Measurements from ENCODE around the gene HOXD11.

HOXD11 gene

DNA sequence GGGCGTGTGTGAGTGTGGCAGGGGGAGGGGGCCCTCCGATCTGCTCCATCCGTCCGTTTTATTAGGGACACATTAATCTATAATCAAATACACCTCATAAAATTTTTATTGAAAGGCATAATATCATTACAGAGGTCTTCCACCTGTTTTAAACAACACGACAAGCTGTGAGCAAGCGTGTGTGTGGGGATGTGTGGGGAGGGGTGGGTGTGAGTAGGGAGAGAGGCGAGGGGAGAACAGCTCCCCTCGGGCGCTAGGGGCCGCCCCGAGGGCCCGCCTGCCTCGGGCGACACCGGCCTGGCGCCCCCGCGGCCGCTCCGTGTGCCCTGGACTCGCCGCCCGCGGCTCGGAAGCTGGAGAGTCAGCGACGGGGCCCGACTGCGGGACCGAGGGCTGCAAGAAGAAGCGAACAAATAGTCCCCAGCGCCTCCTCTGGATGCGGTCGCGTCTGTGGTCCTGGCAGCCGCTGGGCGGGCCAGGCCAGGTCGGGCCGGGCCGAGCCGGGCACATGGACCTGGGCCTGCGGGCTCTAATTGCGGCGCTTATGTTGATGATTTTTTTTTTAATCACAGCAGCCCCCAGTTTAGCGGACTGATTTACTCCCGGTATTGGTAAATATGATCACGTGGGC lies 15.1 kb downstream of the HOXD11 start:
- no peak for DNase-seq

DNA sequence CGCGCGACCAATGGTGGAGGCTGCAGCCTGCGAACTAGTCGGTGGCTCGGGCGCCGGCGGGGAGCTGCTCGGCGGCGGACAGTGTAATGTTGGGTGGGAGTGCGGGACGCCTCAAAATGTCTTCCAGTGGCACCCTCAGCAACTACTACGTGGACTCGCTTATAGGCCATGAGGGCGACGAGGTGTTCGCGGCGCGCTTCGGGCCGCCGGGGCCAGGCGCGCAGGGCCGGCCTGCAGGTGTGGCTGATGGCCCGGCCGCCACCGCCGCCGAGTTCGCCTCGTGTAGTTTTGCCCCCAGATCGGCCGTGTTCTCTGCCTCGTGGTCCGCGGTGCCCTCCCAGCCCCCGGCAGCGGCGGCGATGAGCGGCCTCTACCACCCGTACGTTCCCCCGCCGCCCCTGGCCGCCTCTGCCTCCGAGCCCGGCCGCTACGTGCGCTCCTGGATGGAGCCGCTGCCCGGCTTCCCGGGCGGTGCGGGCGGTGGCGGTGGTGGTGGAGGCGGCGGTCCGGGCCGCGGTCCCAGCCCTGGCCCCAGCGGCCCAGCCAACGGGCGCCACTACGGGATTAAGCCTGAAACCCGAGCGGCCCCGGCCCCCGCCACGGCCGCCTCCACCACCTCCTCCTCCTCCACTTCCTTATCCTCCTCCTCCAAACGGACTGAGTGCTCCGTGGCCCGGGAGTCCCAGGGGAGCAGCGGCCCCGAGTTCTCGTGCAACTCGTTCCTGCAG lies 15.8 kb downstream of the HOXD11 start, which contains the start of gene HOXD9:
Gene HOXD9, plus strand, starts transcription at position 37 of the 728 bp plus-strand sequence. Its CDS starts 50 bp downstream, at position 87.
- peak in 1 of 2 experiments; percentile 54 for DNase-seq

DNA sequence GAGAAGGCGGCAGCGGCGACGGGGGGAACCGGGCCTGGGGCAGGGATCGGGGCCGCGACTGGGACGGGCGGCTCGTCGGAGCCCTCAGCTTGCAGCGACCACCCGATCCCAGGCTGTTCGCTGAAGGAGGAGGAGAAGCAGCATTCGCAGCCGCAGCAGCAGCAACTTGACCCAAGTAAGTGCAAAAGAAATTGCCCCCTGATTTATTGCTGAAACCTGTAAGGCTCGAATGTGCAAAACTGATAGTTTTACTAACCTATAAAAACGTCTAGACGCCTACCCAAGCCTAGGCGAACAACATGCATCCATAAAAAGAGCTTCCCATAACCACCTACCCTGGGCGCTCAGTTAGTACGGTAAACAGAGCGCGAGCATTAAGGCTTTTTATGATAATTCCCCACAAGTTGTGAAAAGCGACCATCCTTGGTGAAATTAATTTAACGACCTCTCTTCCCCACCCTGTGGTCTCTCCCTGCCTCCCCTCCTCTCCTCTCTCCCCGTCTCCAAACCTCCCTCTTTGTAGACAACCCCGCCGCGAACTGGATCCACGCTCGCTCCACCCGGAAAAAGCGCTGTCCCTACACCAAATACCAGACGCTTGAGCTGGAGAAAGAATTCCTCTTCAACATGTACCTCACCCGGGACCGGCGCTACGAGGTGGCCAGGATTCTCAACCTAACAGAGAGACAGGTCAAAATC lies 16.5 kb downstream of the HOXD11 start:
- peak in 1 of 2 experiments; percentile 26 for DNase-seq

DNA sequence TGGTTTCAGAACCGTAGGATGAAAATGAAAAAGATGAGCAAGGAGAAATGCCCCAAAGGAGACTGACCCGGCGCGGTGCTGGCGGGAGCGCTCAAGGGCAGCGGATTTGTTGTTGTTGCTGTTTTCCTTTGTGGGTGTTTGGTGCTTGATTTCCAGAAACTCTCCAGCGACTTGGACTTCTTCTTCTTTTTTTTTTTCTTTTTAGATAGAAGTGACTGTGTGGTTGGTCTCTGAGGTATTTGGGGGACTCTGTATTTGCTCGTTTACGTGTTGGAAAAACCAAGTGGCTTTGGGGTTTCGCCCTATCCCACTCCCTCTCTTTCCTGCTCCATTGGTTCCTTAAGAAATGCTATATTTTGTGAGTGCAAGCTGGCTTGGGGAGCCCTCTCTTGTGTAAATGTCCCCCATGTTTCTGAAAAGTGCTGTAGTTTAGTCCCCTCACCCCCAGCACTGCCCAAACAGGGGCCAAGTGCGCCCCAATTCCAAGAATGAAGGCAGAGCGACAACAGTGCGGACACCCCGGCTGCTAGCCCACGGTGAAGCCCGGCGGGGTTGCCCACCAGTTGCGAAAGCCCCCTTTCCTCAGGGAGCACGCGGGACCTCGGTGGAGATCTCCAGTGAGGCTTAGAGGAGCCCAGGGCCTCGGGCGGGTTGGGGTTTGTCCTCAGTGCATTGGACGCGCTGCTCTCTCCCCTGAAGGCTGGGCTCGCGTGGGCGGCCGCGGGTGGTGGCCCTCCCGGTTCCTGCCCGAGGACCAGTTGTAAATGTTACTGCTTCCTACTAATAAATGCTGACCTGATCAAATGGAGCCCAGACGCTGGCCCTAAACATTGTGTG lies 17.2 kb downstream of the HOXD11 start:
- peak in 1 of 2 experiments; percentile 10 for DNase-seq

DNA sequence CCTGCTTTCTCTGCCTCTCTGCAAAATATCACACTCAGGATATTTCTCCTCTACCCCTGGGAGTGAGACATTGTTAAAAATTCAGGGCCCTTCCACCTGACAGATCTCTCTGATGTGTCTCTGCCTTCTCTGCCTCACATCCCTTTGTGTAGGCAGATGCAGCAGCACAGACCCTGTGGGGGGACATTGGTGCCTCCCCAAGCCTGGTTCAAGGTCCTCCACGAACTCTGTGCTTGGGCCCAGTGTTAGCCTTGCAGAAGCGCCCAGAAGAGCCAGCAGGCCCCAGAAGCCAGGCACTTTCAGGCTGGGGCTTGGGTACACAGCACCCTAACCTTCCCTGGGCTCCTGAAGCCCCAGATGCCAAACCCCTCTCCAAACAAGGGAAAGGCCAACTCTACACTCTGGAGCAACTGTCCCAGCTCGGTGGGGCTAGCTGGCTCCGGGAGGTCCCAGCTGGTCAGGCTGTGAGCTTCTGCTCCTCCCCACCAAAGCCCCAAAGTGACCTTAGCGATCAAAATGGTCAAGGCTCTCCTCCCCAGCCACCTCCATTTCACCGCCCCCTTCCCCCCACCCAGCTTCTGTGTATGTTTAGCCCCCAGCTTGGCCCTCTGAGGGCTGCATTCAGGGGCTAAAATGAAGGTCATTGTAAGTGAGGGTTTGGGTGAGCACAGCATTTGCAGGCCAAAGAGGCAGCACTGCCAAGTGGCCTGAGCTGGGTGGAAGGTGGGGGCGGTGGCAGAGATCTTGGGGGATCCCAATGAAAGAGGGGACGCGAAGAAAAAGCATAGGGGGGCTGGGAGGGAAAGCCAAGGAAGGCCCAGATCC lies 18.1 kb downstream of the HOXD11 start:
- DNase-seq: peak in 1 of 2 experiments; percentile 17

DNA sequence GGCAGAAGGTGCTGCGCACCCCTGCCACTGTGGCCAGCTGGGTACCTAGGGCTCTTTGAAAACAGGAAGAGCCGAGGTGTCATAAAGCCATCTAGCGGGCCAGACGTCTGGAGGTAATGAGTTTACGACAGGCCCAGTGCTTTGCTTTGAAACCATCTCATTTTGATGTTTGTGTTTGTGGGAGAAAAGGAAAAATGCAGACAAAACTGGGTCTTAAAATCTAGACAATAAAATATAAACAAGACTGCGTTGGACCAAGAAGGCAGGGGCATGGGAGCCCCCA lies 18.6 kb downstream of the HOXD11 start:
- no peak for DNase-seq

DNA sequence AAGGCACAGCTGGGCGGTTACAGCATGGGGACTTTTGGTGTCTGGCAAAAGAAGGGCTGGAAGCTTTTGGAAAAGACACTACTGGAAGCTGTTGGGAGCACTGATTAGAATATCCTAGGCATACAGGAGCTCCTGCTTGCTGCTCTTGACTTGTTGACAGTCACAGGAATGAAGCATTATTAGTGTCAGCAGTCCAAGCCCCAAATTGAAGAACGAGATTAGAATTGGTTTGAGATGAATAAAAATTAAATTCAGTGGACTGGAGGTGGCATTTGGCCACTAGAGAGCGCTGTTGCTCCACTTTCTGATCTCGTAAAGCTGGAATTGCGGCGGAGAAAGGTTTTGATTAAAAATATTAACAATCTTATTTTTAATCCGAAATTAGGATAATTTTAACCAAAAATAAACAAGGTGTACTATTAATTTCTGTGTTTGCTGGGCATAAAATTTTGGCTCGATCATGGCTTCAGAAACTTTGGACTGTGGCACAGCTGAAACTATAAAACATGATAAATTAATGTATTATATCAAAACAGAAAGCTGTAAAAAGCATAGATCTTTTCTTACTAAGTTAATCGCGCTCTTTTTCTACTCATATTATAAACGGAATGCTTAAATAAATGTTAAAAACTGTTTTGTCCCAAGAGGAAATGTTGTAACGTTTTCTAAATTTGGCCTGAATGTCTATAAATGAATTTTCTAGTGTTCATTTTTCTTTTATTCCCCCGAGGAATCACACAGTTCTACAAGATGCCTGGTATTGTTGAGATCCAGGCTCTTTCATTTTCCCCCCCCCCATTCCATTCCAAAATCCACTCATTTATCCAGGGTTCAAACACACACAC lies 20.1 kb downstream of the HOXD11 start:
- DNase-seq: peak; percentile 69 to 70

DNA sequence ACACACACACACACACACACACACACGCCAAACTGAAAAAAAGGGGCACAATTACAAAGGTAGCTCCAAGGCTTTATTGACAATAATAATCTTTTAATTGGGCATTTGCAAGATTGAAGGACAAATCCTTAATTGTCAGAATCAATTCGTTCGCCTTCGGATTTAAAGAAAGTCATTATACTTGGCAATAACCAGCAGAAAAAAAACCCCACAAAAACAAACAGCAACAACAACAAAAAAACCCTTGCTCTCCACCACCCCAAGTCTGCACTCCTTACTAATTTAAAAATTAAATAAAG lies 20.6 kb downstream of the HOXD11 start:
- no peak for DNase-seq

DNA sequence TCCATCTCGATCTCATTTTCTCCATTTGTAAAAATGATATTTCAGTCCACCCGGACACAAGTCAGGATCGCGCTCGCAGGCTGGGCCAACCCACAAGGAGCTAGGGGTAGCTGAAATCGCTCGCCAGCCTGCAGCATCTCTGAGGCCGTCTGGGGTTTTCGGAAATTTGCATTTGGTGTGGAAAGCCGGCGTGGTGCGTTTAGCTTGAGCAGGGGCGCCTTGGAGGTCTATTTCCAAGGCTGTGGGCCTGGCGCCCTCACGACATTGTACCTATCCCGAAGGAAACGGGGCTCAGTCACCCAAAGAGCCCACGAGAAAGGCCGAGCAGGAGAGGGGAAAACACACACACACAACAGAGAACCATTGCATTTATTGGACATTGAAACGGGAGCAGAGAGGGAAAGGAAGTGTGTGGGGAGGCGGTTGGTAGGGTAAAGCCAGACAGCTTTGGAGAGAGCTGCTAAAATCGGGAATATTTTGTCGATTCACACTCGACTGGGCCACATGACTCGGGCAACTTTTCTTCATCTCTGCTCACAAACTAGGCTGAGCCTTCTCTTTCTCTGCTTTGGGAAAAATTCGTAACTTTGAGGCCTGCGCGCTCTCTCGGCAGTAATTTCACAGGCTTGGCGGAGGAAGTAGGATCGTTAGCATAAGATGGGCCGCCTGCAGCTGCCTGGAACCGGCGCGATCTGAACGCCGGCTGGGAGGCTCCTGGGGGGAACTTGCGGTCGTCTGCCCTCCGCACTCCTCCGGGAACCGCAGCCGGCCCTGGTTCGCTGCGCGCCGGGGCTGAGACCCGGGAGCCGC lies 21.3 kb downstream of the HOXD11 start:
- peak; percentile 32 to 36 for DNase-seq

DNA sequence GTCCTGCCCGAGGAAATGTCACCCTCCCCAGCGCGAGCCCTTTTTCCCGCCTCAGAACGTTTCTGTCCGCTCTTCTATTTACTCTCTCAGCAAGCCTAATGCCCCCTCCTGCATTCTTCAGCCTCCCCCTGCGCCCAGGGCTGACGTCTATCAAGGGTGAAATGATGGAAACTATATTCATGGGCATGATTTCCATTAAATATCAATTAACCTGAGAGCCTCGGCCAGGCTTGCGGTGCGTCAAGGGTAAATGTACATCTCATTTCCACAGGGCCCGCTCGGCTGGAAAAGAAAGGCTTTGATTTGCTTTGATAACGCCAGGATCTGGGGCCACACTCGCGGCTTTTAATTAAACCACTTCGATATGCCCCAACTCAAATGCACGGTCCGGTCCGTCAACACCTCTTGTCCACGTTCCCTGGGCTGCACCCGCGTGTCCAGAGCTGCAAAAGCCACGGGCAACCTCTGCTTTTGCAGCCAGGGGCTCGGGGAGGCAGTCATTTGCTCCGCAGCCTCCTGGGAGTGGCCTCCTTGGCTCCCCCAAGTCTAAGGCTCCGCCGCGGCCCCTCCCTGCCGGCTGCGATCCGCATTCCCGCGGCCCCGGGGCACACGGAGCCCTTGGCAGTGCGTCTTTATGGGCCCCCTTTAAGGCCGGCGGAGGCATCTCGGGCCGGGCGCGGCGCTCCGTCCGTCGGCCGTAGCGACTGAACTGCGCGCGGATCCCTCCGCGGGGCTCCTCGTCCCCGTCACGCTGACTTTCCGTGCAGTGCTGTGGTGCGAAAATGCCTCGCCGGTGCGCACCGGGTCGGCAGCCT lies 22.1 kb downstream of the HOXD11 start, which contains the start of gene HOXD8:
Gene HOXD8, plus strand, starts transcription at position 724 of the 815 bp plus-strand sequence. CDS start 662 bp downstream, outside the sequence.
- DNase-seq: peak; percentile 33 to 50

DNA sequence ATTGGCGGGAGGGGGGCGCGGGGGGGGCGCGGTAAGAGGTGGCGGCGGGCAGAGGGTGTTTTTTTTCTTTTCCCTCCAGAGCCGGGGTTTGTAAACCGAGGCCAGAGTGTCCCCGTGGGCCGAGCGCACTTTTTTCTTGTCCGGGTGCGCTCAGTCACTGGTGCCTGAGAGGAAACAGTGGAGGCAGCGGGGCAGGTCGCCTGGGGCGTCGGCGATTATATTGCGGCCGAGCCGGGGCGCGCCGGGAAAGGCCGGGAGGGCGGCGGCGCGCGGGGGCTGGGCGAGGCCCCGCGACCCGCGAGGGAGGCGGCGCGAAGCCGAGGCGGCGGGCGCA lies 22.7 kb downstream of the HOXD11 start:
- no peak for DNase-seq

DNA sequence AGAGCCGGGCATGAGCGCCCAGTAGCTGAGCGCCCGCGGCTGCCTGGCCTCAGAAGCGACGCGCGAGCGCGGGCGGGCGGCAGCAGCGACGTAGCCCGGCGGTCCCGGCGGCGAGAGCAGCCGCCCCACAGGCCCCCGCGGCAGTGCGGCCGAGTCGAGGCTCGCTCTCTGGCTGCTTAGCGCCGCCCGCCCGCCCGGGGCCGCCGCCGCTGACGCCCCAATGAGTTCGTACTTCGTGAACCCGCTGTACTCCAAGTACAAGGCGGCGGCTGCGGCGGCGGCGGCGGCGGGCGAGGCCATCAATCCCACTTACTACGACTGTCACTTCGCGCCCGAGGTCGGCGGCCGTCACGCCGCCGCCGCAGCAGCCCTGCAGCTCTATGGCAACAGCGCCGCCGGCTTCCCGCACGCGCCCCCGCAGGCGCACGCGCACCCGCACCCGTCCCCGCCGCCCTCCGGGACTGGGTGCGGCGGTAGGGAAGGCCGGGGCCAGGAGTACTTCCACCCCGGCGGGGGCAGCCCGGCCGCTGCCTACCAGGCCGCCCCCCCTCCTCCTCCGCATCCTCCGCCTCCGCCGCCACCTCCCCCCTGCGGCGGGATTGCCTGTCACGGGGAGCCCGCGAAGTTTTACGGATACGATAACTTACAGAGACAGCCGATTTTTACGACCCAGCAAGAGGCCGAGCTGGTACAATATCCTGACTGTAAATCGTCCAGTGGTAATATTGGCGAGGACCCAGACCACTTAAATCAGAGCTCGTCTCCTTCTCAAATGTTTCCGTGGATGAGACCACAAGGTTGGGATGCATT lies 23.3 kb downstream of the HOXD11 start:
- peak; percentile 38 to 54 for DNase-seq

DNA sequence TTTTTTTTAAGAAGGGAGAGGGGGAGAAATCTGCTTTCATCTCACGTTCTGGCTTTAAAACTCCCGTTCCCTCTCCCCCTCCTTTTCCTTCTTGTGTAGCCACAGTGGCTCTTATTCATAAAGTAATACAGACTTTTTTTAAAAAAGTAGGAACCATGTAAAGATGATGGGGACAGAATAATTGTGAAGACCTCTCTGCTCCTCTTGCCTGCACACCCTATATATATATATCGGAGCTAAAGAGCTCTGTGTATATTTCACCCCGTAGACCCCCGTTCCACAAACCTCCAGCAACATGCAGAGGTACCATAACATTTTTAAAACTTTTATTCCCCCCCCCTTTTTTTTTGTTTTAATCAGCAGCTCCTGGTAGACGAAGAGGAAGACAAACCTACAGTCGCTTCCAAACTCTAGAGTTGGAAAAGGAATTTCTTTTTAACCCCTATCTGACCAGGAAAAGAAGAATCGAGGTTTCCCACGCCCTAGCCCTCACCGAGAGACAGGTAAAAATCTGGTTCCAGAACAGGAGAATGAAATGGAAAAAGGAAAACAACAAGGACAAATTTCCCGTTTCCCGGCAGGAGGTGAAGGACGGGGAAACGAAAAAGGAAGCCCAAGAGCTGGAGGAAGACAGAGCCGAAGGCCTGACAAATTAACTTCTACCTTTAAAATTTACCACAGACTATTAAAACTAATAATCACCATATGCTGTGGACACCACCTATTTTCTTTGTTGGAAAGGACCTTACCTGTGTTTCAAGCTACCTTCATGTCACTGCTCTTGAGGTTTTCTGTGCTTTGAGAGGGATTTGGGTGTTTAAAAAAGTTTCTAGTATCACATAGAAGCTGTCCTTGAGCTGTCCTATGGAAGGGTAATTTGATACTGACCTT lies 24.1 kb downstream of the HOXD11 start:
- no peak for DNase-seq

DNA sequence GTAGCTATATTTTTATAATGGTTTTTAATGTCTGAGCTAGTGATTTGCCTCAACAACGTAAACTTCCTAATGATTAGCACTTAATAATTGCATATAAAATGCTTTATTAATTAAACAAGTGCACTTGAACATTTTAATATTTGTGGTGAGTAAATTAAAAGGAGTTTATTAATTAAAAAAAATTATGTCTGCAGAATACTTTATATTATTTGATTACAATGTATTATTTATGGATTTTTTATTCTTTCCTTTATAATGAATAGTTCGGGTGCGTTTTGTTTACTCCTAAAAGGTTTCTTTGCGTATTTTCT lies 24.7 kb downstream of the HOXD11 start:
- DNase-seq: no peak

DNA sequence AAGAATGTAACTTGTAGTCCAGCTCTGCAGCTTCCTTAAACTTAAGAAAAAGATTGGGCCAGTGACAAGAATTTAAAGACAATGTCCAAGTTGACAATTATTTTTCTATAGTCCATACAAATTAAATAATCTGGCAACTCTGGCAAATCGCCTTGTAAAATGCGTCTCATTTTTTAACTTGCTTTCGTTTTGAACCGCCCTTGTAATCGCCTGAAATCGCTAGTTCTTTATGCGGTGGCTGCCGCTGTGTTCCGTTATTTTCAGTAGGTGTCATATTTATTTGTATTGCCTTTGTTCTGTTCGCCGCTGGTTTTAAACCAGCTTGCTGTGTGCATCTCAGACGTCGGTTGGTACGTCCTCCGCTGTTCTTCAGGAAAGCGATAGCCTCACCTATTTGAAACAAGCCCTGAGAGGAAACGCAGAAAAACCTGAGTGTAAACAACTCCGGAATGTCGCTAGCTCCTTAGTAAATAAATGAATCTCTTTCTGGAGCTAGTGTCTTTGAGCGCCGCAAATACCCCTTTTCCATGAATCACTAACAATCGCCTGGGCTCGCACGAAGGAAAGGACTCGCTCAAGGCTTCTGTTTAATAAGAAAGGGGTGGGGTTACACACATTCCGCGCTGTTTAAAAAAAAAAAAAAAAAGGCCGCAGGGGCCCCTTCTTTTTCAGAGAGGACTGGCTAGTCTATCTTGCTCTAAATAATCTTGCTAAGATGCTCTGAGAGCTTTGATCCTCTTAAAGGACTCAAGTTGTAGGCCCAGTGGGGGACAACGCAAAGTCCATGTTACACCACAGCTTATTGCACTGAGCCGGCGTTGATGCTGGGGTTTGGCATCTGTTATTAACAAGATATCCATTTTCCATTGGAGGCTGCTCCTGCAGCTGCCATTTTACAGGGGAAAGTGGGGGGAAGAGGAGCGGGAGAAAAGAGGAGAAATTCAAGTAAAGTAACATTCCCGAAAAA lies 25.4 kb downstream of the HOXD11 start:
- peak in 1 of 2 experiments; percentile 23 for DNase-seq

DNA sequence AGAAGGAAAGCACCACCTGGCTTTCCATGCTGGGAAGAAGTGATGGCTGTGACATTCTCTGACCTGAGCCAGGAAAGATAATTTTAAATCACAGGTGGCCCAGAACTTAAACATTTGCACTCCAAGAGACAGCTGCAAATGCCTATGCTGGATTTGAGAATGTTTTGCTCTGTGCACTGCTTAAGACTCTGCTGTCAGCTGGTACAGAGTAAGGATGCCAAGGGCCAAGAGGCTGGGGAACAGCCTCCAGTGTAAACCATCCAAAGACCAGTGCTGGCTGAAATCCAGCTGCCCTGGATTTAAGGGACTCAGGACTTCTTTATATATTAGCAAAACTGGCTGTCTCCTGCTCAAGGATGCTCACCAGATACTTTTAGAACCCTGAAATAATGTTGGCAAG lies 26.3 kb downstream of the HOXD11 start:
- DNase-seq: no peak

DNA sequence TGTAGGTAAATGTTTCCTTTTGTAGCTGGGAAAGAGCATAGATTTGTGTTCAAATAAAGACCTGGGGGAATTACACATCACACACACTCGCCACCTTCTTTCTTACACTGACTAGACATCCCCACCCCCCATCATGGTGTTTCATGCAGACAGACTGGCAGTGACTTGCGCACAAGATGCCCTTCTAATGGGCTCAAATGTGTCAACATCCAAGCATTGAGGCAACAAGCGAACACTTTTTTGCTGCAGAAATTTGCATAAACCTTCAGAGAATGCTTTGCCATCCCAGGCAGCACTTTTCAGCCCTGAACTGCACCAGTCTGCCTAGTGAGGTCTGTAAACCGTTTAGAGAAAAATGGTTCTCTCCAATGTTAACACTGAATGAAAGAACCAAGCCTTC lies 27.0 kb downstream of the HOXD11 start:
- DNase-seq: no peak
